GM15510 (cell line): Measurements from ENCODE around the gene MAN1B1.

Experiments used
- POLR2A ChIP-seq: IDR thresholded peaks from 3 replicates; pipeline ENCODE4 v1.6.1; 2011; ENCODE audit warnings: borderline replicate concordance; ENCODE audit not compliant: insufficient read length; ENCODE audit errors: extremely low read depth

Gene MAN1B1

DNA sequence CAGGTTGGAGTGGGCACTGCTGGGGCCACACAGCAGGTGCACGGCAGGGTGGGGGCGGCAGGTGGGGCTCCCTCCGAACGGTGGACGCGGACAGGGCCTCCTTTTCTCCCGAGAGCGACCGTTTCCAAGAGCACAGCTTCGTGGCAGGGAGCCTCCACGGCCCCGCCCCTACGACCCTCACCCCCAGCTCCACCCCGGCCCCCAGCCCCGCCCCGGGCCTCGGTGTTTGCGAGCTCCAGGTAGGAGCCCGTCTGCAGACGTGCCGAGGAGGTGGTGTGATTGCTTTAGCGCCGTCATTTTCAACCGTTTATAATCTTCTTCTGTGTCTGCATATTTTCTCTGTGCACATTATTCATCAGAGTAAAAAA lies 61.0 kb downstream of the MAN1B1 start:
- no peak for TF ChIP-seq POLR2A

DNA sequence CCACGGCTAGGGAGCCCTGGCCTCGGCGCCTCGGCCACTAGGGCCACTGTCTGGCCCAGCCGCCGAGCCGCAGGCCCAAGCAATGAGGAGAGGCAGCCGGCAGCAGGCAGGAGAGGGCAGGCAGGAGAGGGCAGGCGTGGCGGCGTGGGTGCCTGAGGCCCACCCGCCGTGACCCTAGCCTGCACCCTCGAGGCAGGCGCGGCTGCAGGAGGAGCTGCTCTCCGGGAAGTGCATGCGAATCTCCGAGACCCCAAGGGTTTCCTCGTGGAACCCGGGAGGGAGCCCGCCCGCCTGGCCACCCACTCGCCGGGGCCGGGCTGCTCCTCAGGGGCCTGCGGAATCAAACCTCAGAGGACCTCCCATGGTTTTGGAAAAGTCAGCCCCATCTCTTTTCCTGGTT lies 61.5 kb downstream of the MAN1B1 start:
- no peak for TF ChIP-seq POLR2A

- TF ChIP-seq POLR2A = no peak
Measured at GRCh38 chr9:137148661-137149060, 61.9 kb downstream of the MAN1B1 start.

DNA sequence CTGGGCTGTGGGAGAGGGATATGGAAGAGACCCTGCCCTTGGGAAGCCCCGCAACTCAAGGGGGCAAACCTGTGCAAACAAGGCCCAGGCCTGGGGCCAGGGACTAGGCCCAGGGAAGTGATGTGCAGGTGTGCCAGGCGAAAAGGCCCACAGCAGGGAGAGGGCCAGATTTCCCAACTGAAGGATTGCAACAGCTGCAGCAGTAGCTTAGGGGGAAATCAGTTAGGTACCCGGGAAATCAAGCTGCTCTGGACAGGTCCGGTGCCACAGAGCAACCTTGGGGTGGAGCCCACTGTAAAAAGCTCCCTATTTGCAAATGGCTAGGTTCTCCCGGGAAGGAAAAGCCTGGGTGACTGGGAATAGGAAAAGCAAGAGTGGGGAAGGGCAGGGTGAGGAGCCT lies 62.6 kb downstream of the MAN1B1 start:
- no peak for TF ChIP-seq POLR2A

DNA sequence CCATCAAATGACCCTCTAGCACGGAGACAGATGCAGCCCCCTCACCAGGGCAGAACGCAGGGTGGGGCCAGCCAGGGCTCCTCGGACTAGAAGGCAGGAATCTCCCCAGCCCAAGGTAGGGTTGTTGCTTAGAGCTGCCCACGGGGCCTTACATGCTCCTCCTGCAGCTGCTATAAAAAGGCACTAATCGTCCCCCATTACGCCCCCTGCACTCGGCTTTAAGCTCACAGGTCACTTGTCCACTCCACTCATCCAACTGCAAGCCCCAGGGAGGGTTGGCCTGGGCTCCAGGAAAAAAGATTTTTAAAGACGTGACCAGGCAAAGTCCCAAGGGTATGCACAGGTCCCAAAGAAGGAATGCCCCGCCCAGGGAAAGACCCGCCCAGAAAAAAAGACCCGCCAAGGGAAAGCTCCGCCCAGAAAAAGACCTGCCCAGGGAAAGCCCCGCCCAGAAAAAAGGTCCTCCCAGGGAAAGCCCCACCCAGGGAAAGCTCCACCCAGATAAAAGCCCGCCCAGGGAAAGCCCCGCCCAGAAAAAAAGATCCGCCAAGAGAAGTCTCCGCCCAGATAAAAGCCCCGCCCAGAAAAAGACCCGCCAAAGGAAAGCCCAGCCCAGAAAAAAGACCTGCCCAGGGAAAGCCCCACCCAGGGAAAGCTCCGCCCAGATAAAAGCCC lies 63.3 kb downstream of the MAN1B1 start:
- no peak for TF ChIP-seq POLR2A

- TF ChIP-seq POLR2A = no peak
Measured at GRCh38 chr9:137150617-137151457, 64.1 kb downstream of the MAN1B1 start.

DNA sequence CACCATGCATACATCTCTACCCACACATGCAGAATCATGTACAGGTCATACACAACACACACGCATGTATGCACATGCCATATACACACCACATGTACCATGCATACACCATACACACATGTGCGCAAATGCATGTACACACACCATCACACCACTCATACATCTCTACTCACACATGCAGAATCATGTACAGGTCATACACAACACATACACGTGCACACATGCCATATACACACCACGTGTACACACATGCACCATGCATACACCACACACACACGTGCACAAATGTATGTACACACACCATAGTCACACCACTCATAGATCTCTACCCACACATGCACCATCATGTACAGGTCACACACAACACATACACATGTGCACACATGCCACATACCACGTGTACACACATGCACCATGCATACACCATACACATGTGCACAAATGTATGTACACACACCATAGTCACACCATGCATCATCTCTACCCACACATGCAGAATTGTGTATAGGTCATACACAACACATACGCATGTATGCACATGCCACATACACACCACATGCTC lies 66.1 kb downstream of the MAN1B1 start:
- no peak for TF ChIP-seq POLR2A

GRCh38 chr9:137156567-137157375 lies 70.0 kb downstream of the MAN1B1 start:
- TF ChIP-seq POLR2A = no peak

- TF ChIP-seq POLR2A = no peak
Measured at GRCh38 chr9:137157618-137158415, 71.0 kb downstream of the MAN1B1 start.

GRCh38 chr9:137158625-137159024 lies 71.8 kb downstream of the MAN1B1 start:
- TF ChIP-seq POLR2A = no peak
